BE2C (cell line): Measurements from ENCODE around the gene HNF1A.

Experiments
- DNase-seq: peaks from one replicate; pipeline ENCODE4 v3.0.0-alpha.2; 2020
- H3K27me3 ChIP-seq: fragments of 250-450 bp; sonication (Bioruptor Pico); 2 replicates; pipeline ENCODE4 v1.5.1; 2020; ENCODE audit warnings: mild to moderate bottlenecking
- H3K36me3 ChIP-seq: fragments of 250-450 bp; sonication (Bioruptor Pico); 2 replicates; pipeline ENCODE4 v1.5.1; 2020; ENCODE audit warnings: mild to moderate bottlenecking
- H3K4me1 ChIP-seq: fragments of 250-450 bp; sonication (Bioruptor Pico); 2 replicates; pipeline ENCODE4 v1.5.1; 2020
- H3K4me3 ChIP-seq: 2 replicates; pipeline ENCODE4 v1.5.1; 2011; ENCODE audit warnings: low read depth, low read length
- H3K9me3 ChIP-seq: fragments of 250-450 bp; sonication (Bioruptor Pico); 2 replicates; pipeline ENCODE4 v1.5.1; 2020
- CTCF ChIP-seq: IDR thresholded peaks from 2 replicates; pipeline ENCODE4 v1.5.1; 2012; ENCODE audit warnings: mild to moderate bottlenecking, low read depth, low read length

HNF1A gene

GRCh38 chr12:121023799-121024198 lies 45.5 kb downstream of the HNF1A start:
- no peak overlapping the region for H3K4me3 ChIP-seq
- no peak for TF ChIP-seq CTCF
- H3K9me3 ChIP-seq = no peaks in the 10 kb centered on the region
- H3K4me1 ChIP-seq = no peaks in the 10 kb centered on the region; the same call in 1 of the 2 replicates
- no peak for DNase-seq
- no peaks in the 10 kb centered on the region for H3K36me3 ChIP-seq
- no peaks in the 10 kb centered on the region for H3K27me3 ChIP-seq

DNA sequence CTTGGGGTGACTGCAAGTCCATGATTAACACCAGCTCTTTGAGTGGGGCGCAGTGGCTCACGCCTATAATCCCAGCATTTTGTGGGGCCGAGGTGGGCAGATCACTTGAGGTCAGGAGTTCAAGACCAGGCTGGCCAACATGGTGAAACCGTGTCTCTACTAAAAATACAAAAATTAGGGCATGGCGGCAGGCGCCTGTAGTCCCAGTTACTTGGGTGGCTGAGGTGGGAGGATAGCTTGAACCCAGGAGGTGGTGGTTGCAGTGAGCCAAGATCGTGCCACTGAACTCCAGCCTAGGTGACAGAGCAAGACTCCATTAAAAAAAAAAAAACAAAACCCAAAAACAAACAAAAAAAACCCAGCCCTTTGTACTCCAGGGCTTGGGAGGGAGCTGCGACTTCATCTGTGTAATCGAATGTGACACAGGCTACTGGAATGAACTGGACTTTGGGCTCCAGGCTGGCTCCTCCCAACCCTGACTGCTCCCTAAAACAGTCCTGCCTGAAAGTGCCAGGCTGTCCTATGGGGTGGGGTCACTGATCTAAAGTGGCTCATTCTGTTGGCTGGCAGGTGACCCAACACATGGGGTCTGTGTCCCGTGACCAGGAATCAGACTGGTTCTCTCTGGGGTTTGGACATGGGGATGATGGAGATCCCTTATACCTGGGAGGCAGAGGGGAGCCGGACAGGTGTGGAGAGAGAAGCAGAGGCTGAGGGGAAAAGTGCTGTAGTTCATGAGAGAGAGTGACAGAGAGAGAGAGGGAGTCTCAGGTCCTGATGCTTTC lies 47.3 kb downstream of the HNF1A start:
- Histone ChIP-seq H3K9me3 (no peaks in the 10 kb centered on the region), H3K27me3 (no peaks in the 10 kb centered on the region), H3K4me3 (no peak overlapping the region), H3K4me1 (no peaks in the 10 kb centered on the region; the same call in 1 of the 2 replicates), H3K36me3 (no peaks in the 10 kb centered on the region)
- TF ChIP-seq CTCF = no peak
- no peak for DNase-seq

DNA sequence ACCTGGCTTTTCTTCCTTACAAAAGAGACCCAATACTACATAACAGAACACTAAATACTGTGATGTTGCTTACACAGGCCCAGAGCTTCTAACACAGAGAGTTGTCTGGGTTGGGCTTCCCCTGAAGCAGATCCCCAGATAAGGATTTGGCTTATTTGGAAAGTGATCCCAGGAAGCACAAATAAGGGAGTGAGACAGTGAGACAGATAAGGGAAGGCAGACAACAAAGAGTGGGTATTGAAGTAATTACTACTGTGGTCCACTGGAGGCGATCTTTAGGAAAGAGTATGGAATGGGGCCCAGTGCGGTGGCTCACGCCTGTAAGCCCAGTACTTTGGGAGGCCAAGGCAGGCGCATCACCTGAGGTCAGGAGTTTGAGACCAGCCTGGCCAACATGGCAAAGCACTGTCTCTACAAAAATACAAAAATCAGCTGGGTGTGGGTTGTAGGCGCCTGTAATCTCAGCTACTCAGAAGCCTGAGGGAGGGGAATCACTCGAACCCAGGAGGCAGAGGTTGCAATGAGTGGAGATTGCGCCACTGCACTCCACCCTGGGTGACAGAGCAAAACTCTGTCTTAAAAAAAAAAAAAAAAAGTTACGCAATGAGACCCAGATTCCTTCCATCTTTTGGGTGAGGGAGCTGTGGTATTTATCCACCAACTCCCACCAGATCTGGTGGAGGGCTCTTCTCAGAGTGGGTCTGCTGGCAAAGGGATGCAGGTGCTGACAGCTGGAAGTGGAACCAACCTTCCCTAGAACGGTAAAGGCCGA lies 48.1 kb downstream of the HNF1A start:
- no peaks in the 10 kb centered on the region for H3K9me3 ChIP-seq
- TF ChIP-seq CTCF = peak; percentile 36
- no peak overlapping the region for H3K4me3 ChIP-seq
- no peaks in the 10 kb centered on the region for H3K36me3 ChIP-seq
- DNase-seq = no peak
- no peaks in the 10 kb centered on the region for H3K27me3 ChIP-seq
- H3K4me1 ChIP-seq = no peaks in the 10 kb centered on the region; the same call in 1 of the 2 replicates

- DNase-seq = no peak
- Histone ChIP-seq H3K4me1 (no peaks in the 10 kb centered on the region; the same call in 1 of the 2 replicates), H3K4me3 (no peak overlapping the region), H3K27me3 (no peaks in the 10 kb centered on the region), H3K9me3 (no peaks in the 10 kb centered on the region), H3K36me3 (no peaks in the 10 kb centered on the region)
- TF ChIP-seq CTCF = no peak
Observed at GRCh38 chr12:121030576-121031212, 52.4 kb downstream of the HNF1A start.

DNA sequence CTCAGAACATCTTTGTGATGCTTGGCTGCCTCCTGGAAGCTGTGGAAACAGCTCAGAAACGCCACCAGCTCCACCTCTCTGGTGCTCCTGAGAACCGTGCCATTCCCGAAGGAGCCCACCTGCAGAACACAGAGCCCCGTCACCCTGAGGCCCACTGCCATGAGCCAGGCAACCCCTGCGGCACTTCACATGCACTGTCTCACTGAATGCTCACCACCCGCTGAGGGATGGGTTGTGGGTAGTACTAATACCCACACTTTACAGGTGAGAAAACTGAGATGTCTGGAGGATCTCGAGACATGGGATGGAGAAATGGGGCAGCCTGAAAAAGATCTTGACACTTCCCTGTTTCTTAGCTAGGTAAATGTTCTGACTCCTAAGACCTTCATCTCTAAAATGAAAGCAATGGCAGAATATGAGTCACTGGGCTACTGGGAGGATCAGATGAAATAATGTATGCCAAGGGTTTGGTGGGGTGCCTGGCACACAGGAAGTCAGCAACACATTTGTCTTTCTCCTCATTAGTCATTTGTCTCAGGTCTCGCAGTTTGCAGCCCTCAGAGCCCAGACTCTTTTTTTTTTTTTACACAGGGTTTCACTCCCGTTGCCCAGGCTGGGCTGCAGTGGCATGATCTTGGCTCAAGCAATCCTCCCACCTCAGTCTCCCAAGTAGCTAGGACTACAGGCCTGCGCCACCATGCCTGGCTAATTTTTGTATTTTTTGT lies 55.4 kb downstream of the HNF1A start:
- Histone ChIP-seq H3K4me3 (no peak overlapping the region), H3K36me3 (no peaks in the 10 kb centered on the region), H3K9me3 (no peaks in the 10 kb centered on the region), H3K27me3 (peaks cover 8% of the 10 kb centered on the region), H3K4me1 (no peaks in the 10 kb centered on the region)
- DNase-seq = no peak
- TF ChIP-seq CTCF = no peak
